Liver (tissue), 9 donors: ENCODE results near the gene WWP2. TPM values are rescaled to one million over a fixed set of nuclear protein-coding genes. Genes with fewer than 3 reads are reported as not detected.

Experiments
- DNase-seq: peaks from one replicate; pipeline ENCODE4 v3.0.0-alpha.2; 2017; ENCODE audit warnings: low spot score
- H3K27ac ChIP-seq, 2 donors: one replicate each; pipeline ENCODE4 v1.7.0; 2013; ENCODE audit warnings: inconsistent platforms in 2 of 2, low read length in 2 of 2, control low read depth in 1 of 2, low read depth in 1 of 2, mild to moderate bottlenecking in 1 of 2
- H3K27me3 ChIP-seq, 4 donors: one replicate each; pipeline versions ENCODE4 v1.6.1 to v1.7.0; 2013; ENCODE audit warnings: low read length in 3 of 4, inconsistent platforms in 1 of 4, mild to moderate bottlenecking in 1 of 4, moderate library complexity in 1 of 4; ENCODE audit not compliant: control insufficient read depth in 4 of 4, insufficient read depth in 4 of 4
- H3K36me3 ChIP-seq, 4 donors: one replicate each; pipeline versions ENCODE4 v1.6.1 to v1.7.0; 2013; ENCODE audit warnings: low read length in 3 of 4, mild to moderate bottlenecking in 3 of 4, low read depth in 1 of 4, moderate library complexity in 1 of 4; ENCODE audit not compliant: control insufficient read depth in 4 of 4, insufficient read depth in 3 of 4
- H3K4me1 ChIP-seq, 4 donors: one replicate each; pipeline versions ENCODE4 v1.6.1 to v1.7.0; 2013; ENCODE audit warnings: low read length in 3 of 4, mild to moderate bottlenecking in 3 of 4, moderate library complexity in 1 of 4; ENCODE audit not compliant: control insufficient read depth in 4 of 4, insufficient read depth in 4 of 4
- H3K4me3 ChIP-seq, 3 donors: one replicate each; pipeline versions ENCODE4 v1.6.1 to v1.7.0; 2013; ENCODE audit warnings: low read length in 3 of 3, control low read depth in 1 of 3, low read depth in 1 of 3, mild to moderate bottlenecking in 1 of 3
- H3K9ac ChIP-seq, 2 donors: one replicate each; pipeline ENCODE4 v1.7.0; 2013; ENCODE audit warnings: low read length in 2 of 2, mild to moderate bottlenecking in 2 of 2, moderate library complexity in 2 of 2, control low read depth in 1 of 2, low read depth in 1 of 2
- H3K9me3 ChIP-seq, 4 donors: one replicate each; pipeline versions ENCODE4 v1.6.1 to v1.7.0; 2013; ENCODE audit warnings: low read length in 3 of 4; ENCODE audit not compliant: control insufficient read depth in 4 of 4
- ATF3 ChIP-seq: IDR thresholded peaks from 2 replicates; pipeline ENCODE4 v1.6.1; 2016; ENCODE audit warnings: antibody characterized with exemption
- CTCF ChIP-seq: fragments of 150-350 bp; IDR thresholded peaks from 2 replicates; pipeline ENCODE4 v1.5.1; 2017; ENCODE audit warnings: improper control_type of control experiment, low read depth, low read length; ENCODE audit not compliant: missing input control
- EGR1 ChIP-seq, 2 donors: IDR thresholded peaks; 2 replicates each; pipeline ENCODE4 v1.6.1; 2016 to 2018; ENCODE audit warnings: antibody characterized with exemption in 2 of 2, low read depth in 2 of 2
- FOXA1 ChIP-seq: IDR thresholded peaks from 2 replicates; pipeline ENCODE4 v1.6.1; 2016; ENCODE audit warnings: antibody characterized with exemption
- FOXA2 ChIP-seq: IDR thresholded peaks from 2 replicates; pipeline ENCODE4 v1.6.1; 2016; ENCODE audit warnings: antibody characterized with exemption
- GABPA ChIP-seq, 2 donors: IDR thresholded peaks in 1 of 2; conservative IDR thresholded peaks in 1 of 2; 2 replicates each; pipeline ENCODE4 v1.6.1; 2016; ENCODE audit warnings: antibody characterized with exemption in 2 of 2, mild to moderate bottlenecking in 1 of 2, moderate library complexity in 1 of 2
- HNF4A ChIP-seq, 2 donors: conservative IDR thresholded peaks; 2 replicates each; pipeline ENCODE4 v1.6.1; 2016; ENCODE audit warnings: antibody characterized with exemption in 2 of 2, mild to moderate bottlenecking in 2 of 2
- HNF4G ChIP-seq: IDR thresholded peaks from 2 replicates; pipeline ENCODE4 v1.6.1; 2016; ENCODE audit warnings: antibody characterized with exemption
- JUND ChIP-seq, 2 donors: IDR thresholded peaks; 2 replicates each; pipeline ENCODE4 v1.6.1; 2016; ENCODE audit warnings: antibody characterized with exemption in 2 of 2
- MAX ChIP-seq: IDR thresholded peaks from 2 replicates; pipeline ENCODE4 v1.6.1; 2016; ENCODE audit warnings: antibody characterized with exemption
- NR2F2 ChIP-seq: IDR thresholded peaks from 2 replicates; pipeline ENCODE4 v1.6.1; 2016; ENCODE audit warnings: antibody characterized with exemption
- RAD21 ChIP-seq, 2 donors: IDR thresholded peaks; 2 replicates each; pipeline ENCODE4 v1.6.1; 2016; ENCODE audit warnings: antibody characterized with exemption in 2 of 2, mild to moderate bottlenecking in 2 of 2
- REST ChIP-seq: IDR thresholded peaks from 2 replicates; pipeline ENCODE4 v1.6.1; 2016; ENCODE audit warnings: antibody characterized with exemption, mild to moderate bottlenecking
- RXRA ChIP-seq, 2 donors: IDR thresholded peaks; 2 replicates each; pipeline ENCODE4 v1.6.1; 2017 to 2018; ENCODE audit warnings: antibody characterized with exemption in 2 of 2, mild to moderate bottlenecking in 1 of 2
- SP1 ChIP-seq: IDR thresholded peaks from 2 replicates; pipeline ENCODE4 v1.6.1; 2018; ENCODE audit warnings: antibody characterized with exemption, mild to moderate bottlenecking
- TAF1 ChIP-seq: conservative IDR thresholded peaks from 2 replicates; pipeline ENCODE4 v1.6.1; 2016; ENCODE audit warnings: antibody characterized with exemption, mild to moderate bottlenecking
- YY1 ChIP-seq: IDR thresholded peaks from 2 replicates; pipeline ENCODE4 v1.6.1; 2016; ENCODE audit warnings: antibody characterized with exemption, mild to moderate bottlenecking
- ZBTB33 ChIP-seq: IDR thresholded peaks from 2 replicates; pipeline ENCODE4 v1.6.1; 2016; ENCODE audit warnings: antibody characterized with exemption
- WGBS: extraction: QIAGEN DNeasy Blood & Tissue Kit; methylation state at CpG from one replicate; pipeline ENCODE4 v1.1.7; 2013; 5-methylcytosine and 5-hydroxymethylcytosine counted together
- polyA plus RNA-seq, 2 donors: library from polyadenylated mRNA; stranded (reverse) in 1 of 2; unstranded in 1 of 2; fragments of 200-250 nt in 1 of 2; fragments of >200 nt in 1 of 2; fragmentation: Nextera tagmentation in 1 of 2; extraction: Ambion mirVana in 1 of 2; gene quantifications; one replicate each; pipeline versions ENCODE4 v1.2.1 to v1.2.3, GENCODE V29; 2013 to 2015
- total RNA-seq, 2 donors: library from RNA; depleted of rRNA; stranded (reverse); fragments of >200 nt; gene quantifications; one replicate each; pipeline ENCODE4 v1.2.3, GENCODE V29; 2014
- donor health status: healthy.
- donor health status: healthy.
- donor health status: healthy.
- donor health status: healthy.
- donor health status: healthy.

Gene WWP2
- total and polyA plus RNA-seq, 4 donors, result 8.6 to 22.7 (median 13.6) TPM

GRCh38 chr16:69775563-69775962 is 13.4 kb downstream of the WWP2 start:
- Histone ChIP-seq H3K36me3 (peaks cover 0 to 3% (median 1%) of the 10 kb centered on the region in 4 donors), H3K27ac (no peak overlapping the region), H3K27me3 (no peaks in the 10 kb centered on the region), H3K9me3 (peaks cover 0 to 6% (median 1%) of the 10 kb centered on the region in 4 donors), H3K9ac (no peak overlapping the region), H3K4me1 (peaks cover 0 to 8% (median 3%) of the 10 kb centered on the region in 4 donors), H3K4me3 (no peak overlapping the region)
- DNase-seq, result no peak
- TF ChIP-seq NR2F2 (no peak), RAD21 (IDR thresholded peaks at IDR 0.05) (no peak), FOXA2 (no peak), SP1 (no peak), JUND (IDR thresholded peaks at IDR 0.05) (no peak), FOXA1 (no peak), YY1 (no peak), TAF1 (no peak), CTCF (no peak), RXRA (IDR thresholded peaks at IDR 0.05) (no peak), MAX (no peak), ZBTB33 (no peak)

GRCh38 chr16:69779724-69780123 is 17.6 kb downstream of the WWP2 start:
- WGBS, result 94% methylated on average over 2 of the region's 2 CpGs
- TF ChIP-seq REST (no peak), RXRA (IDR thresholded peaks at IDR 0.05) (no peak), FOXA2 (no peak), GABPA (IDR thresholded peaks at IDR 0.05 in 1 of 2, conservative IDR thresholded peaks at IDR 0.05 in 1 of 2) (no peak), HNF4G (no peak), CTCF (no peak), SP1 (no peak), YY1 (no peak), RAD21 (IDR thresholded peaks at IDR 0.05) (no peak), EGR1 (IDR thresholded peaks at IDR 0.05; ENCODE audit: low read depth in 2 of 2) (no peak), ZBTB33 (no peak), TAF1 (no peak), HNF4A (conservative IDR thresholded peaks at IDR 0.05) (no peak), JUND (IDR thresholded peaks at IDR 0.05) (no peak), NR2F2 (no peak), MAX (no peak), ATF3 (no peak), FOXA1 (no peak)
- peaks cover 0 to 7% (median 2%) of the 10 kb centered on the region in 4 donors for H3K36me3 ChIP-seq
- no peak overlapping the region for H3K27ac ChIP-seq
- no peak overlapping the region for H3K4me3 ChIP-seq
- H3K9ac ChIP-seq, result no peak overlapping the region
- no peak for DNase-seq
- peaks cover 0 to 6% (median 1%) of the 10 kb centered on the region in 4 donors for H3K9me3 ChIP-seq
- H3K4me1 ChIP-seq, result peaks cover 0 to 3% (median 1%) of the 10 kb centered on the region in 4 donors
- no peaks in the 10 kb centered on the region for H3K27me3 ChIP-seq
